D721Med (cell line): ENCODE measurements around the gene KLHDC3.
A peak's percentile ranks its signal among the peaks of the same experiment; 100 is the strongest.

Experiments
- DNase-seq: peaks from one replicate; pipeline ENCODE4 v3.0.0; 2011; ENCODE audit warnings: low spot score; ENCODE audit not compliant: insufficient read length
- FAIRE-seq: peaks from 2 replicates; lab custom pipeline; 2011; peaks lifted over from hg19 to GRCh38; lab: Jason Lieb, UNC
- CTCF ChIP-seq: IDR thresholded peaks from 2 replicates; pipeline ENCODE4 v1.5.1; 2012; ENCODE audit warnings: mild to moderate bottlenecking, control low read depth; ENCODE audit not compliant: insufficient read depth; ENCODE audit errors: missing control alignments

Gene KLHDC3

GRCh38 chr6:43013843-43014433 lies at the start of gene KLHDC3, which contains the start of gene MEA1:
Gene KLHDC3, plus strand, starts transcription at chr6:43014249. Its CDS starts 2,944 bp downstream, at chr6:43017193.
Gene MEA1, minus strand, starts transcription at chr6:43013946. Its CDS starts 133 bp downstream, at chr6:43013813.
- DNase-seq (peak; percentile 91), FAIRE-seq (peak; percentile 38)
- TF ChIP-seq CTCF, result no peak

GRCh38 chr6:42966571-42966970 lies 47.5 kb upstream of the KLHDC3 start:
- TF ChIP-seq CTCF, result no peak
- FAIRE-seq (no peak), DNase-seq (no peak)

GRCh38 chr6:42967228-42967627 lies 46.8 kb upstream of the KLHDC3 start:
- no peak for FAIRE-seq
- TF ChIP-seq CTCF, result no peak

GRCh38 chr6:42968126-42968701 lies 45.8 kb upstream of the KLHDC3 start:
- no peak for DNase-seq
- FAIRE-seq, result no peak
- TF ChIP-seq CTCF, result no peak

More at GRCh38 chr6:42967228-42967627, 46.8 kb upstream of the KLHDC3 start:
- DNase-seq, result no peak

- TF ChIP-seq CTCF, result no peak
- no peak for FAIRE-seq
- DNase-seq, result no peak
These were observed 45.3 kb upstream of the KLHDC3 start for GRCh38 chr6:42968783-42969182.

- DNase-seq (no peak), FAIRE-seq (no peak)
- no peak for TF ChIP-seq CTCF
These were observed 44.6 kb upstream of the KLHDC3 start for GRCh38 chr6:42969431-42969830.

GRCh38 chr6:42969934-42970333 lies 44.1 kb upstream of the KLHDC3 start:
- TF ChIP-seq CTCF, result no peak
- FAIRE-seq (no peak), DNase-seq (no peak)
